ENCODE data around the gene ARFGAP1. TPM values are rescaled to one million over a fixed set of nuclear protein-coding genes. Genes with fewer than 3 reads are reported as not detected.

ARFGAP1 gene
- total and polyA plus RNA-seq, 2 experiments from 2014 or later: 41.5 to 95.5 TPM

GRCh38 chr20:63227260-63227659 is 45.4 kb upstream of the ARFGAP1 start:
- H3K4me3 Mint-ChIP-seq: no peak overlapping the region
- peaks cover 59% of the 10 kb centered on the region for H3K4me1 Mint-ChIP-seq
- TF ChIP-seq ZNF114 (CRISPR knock-in tag; IDR thresholded peaks at IDR 0.05): no peak
- no peak for TF ChIP-seq EZH2 (IDR thresholded peaks at IDR 0.05; ENCODE audit: low read depth, unreplicated experiment)
- TF ChIP-seq ZNF462 (CRISPR knock-in tag; IDR thresholded peaks at IDR 0.05): no peak
- no peak for TF ChIP-seq REST (IDR thresholded peaks at IDR 0.05; ENCODE audit: unreplicated experiment)
- TF ChIP-seq POLR2AphosphoS5 (IDR thresholded peaks at IDR 0.05; ENCODE audit: low read depth): no peak
- TF ChIP-seq JUNB (IDR thresholded peaks at IDR 0.05; ENCODE audit: unreplicated experiment): no peak
- TF ChIP-seq CTCF (conservative IDR thresholded peaks at IDR 0.05; ENCODE audit: low read depth in 2 of 2): no peak

More at GRCh38 chr20:63227260-63227659, 45.4 kb upstream of the ARFGAP1 start:
- Histone ChIP-seq H3K4me1 (ENCODE audit: insufficient read depth) (peaks cover 29% of the 10 kb centered on the region), H3F3A (replicated peaks; ENCODE audit: low read depth) (peaks cover 7% of the 10 kb centered on the region), H4K20me1 (replicated peaks; ENCODE audit: insufficient read depth) (no peaks in the 10 kb centered on the region), H3K36me3 (ENCODE audit: insufficient read depth) (no peaks in the 10 kb centered on the region), H3K9me2 (ENCODE audit: insufficient read depth) (no peaks in the 10 kb centered on the region), H3K4me3 (no peak overlapping the region), H3K27me3 (ENCODE audit: insufficient read depth) (0 out of 2 replicates have a peak, but pooled peaks cover 3% of the 10 kb centered on the region), H2AFZ (no peak overlapping the region), H3K79me2 (replicated peaks; ENCODE audit: insufficient read depth) (no peaks in the 10 kb centered on the region), H3K4me2 (no peak overlapping the region), H3K27ac (ENCODE audit: low read depth) (no peak overlapping the region)
- Mint-ChIP-seq H3K27me3 (ENCODE audit: insufficient read depth, low read depth, poor library complexity) (peaks cover 32% of the 10 kb centered on the region), H3K27ac (no peak overlapping the region), H3K36me3 (ENCODE audit: low read depth) (no peaks in the 10 kb centered on the region), H3K9me3 (no peaks in the 10 kb centered on the region; the same call in 2 of the 3 replicates)
- ATAC-seq: no peak
- no peak for DNase-seq (ENCODE audit: low spot score)
